ENCODE measurements around the gene TTYH3.

The TTYH3 gene

DNA sequence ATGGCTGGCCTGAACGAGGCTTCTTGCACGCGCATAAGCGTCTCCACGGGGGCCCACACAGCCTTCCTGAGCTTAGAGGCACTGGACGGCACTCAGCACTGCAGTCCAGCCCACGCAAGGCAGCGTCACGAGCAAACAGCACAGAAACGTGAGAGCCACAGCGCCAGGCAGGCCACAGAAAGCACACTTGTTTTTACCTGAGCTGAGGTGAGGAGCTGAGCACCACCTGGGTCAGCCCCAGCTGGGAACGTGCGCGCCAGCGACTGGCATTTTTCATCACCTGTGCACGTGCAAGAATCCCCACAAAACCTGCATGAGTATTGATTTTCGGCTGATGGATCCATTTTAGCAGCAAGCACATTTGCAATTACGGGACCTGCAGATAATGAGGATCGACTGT lies 46.3 kb upstream of the TTYH3 start:
- no CpG with 5 or more reads among the region's 19 CpGs for WGBS, 2 donors (ENCODE audit: extremely low coverage in 2 of 2, insufficient read length in 2 of 2, insufficient replicate concordance in 1 of 2)
- Histone ChIP-seq H2AFZ (ENCODE audit: low read length) (no peak overlapping the region), H2BK5ac (ENCODE audit: low read length) (peak overlapping the region; percentile 14)

DNA sequence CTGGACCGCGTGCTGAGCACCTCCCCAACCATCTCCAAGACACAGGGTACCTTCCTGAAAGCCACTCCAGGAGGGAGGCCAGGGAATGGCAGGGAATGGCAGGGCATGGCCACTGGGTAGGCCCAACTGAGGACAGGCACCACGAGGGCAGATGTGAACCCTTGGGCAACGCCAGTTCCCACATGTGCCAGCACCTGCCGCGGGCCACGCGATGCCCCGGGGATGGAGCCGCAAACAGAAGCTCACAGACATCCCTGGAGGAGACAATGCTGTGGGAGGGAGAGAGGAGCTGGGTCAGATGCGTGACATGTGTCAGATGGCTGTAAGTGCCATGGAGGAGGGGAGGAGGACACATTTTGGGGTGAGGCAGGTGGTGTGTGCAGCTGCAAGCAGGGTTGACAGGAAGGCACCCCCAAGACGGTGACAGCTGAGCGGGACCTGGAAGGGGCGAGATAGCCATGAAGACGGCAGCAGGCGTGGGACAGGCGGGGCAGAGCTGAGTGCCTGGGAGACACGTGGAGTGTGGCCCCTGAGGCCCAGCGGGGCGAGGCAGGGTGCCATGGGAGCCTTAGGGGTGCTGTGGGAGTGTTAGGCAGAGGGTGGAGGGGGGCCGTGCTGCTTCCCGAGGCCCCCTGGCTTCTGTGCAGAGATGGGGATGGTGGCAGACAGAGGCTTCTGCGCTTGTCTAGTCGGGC lies 45.3 kb upstream of the TTYH3 start:
- no peak overlapping the region for H2BK15ac ChIP-seq (ENCODE audit: low read length)
- no peak overlapping the region for H2BK5ac ChIP-seq (ENCODE audit: low read length)
- no peak overlapping the region for H3K4me2 ChIP-seq (ENCODE audit: insufficient read depth, low read length, poor library complexity, severe bottlenecking)
- H3K4ac ChIP-seq (ENCODE audit: low read length), result no peak overlapping the region
- H2AFZ ChIP-seq (ENCODE audit: low read length), result no peak overlapping the region
- H3K36me3 ChIP-seq (replicated peaks in 1 of 2; ENCODE audit: control insufficient read depth in 2 of 2, insufficient read depth in 2 of 2, low read length in 2 of 2), result peaks cover 3 to 32% of the 10 kb centered on the region in 2 donors
- peak overlapping the region; percentile 80 for H3K18ac ChIP-seq (ENCODE audit: low read length)
- H3K27ac ChIP-seq (replicated peaks; ENCODE audit: low read length), result no peak overlapping the region
- no CpG with 5 or more reads among the region's 24 CpGs for WGBS, 2 donors (ENCODE audit: extremely low coverage in 2 of 2, insufficient read length in 2 of 2, insufficient replicate concordance in 1 of 2)
- H3K23ac ChIP-seq (ENCODE audit: low read depth, low read length, poor library complexity), result peak overlapping the region; percentile 50
- DNase-seq (ENCODE audit: low spot score), result no peak
- H3K9ac ChIP-seq (ENCODE audit: low read depth, low read length, poor library complexity), result no peak overlapping the region
- peaks cover 0 to 4% of the 10 kb centered on the region in 2 donors for H3K4me1 ChIP-seq (ENCODE audit: control insufficient read depth in 2 of 2, insufficient read depth in 1 of 2, low read depth in 1 of 2, low read length in 2 of 2)
- H3K27me3 ChIP-seq (ENCODE audit: control insufficient read depth in 3 of 3, insufficient read depth in 3 of 3, low read depth in 1 of 3, low read length in 3 of 3), result no peaks in the 10 kb centered on the region
- H3K4me3 ChIP-seq (ENCODE audit: low read length in 2 of 2), result no peak overlapping the region
- no peaks in the 10 kb centered on the region for H3K79me1 ChIP-seq (ENCODE audit: low read depth, low read length)
- no peak overlapping the region for H2BK12ac ChIP-seq (ENCODE audit: low read length)
- H2AK5ac ChIP-seq (ENCODE audit: low read depth, low read length), result peak overlapping the region; percentile 56
- H4K8ac ChIP-seq (ENCODE audit: low read depth, low read length), result no peak overlapping the region
- H3K9me3 ChIP-seq (replicated peaks in 1 of 2; ENCODE audit: control insufficient read depth in 2 of 2, insufficient read depth in 1 of 2, low read depth in 1 of 2, low read length in 2 of 2), result no peaks in the 10 kb centered on the region
- H4K91ac ChIP-seq (ENCODE audit: low read depth, low read length, poor library complexity), result no peak overlapping the region
- H2BK120ac ChIP-seq (ENCODE audit: low read depth, low read length), result peak overlapping the region; percentile 2
- peak overlapping the region; percentile 75 for H3K14ac ChIP-seq (ENCODE audit: low read length)

More for the DNA sequence above, 46.3 kb upstream of the TTYH3 start:
- Histone ChIP-seq H2BK15ac (ENCODE audit: low read length) (no peak overlapping the region), H4K8ac (ENCODE audit: low read depth, low read length) (no peak overlapping the region), H3K23ac (ENCODE audit: low read depth, low read length, poor library complexity) (peak overlapping the region; percentile 92), H3K9me3 (replicated peaks in 1 of 2; ENCODE audit: control insufficient read depth in 2 of 2, insufficient read depth in 1 of 2, low read depth in 1 of 2, low read length in 2 of 2) (no peaks in the 10 kb centered on the region), H3K14ac (ENCODE audit: low read length) (no peak overlapping the region), H4K91ac (ENCODE audit: low read depth, low read length, poor library complexity) (no peak overlapping the region), H2AK5ac (ENCODE audit: low read depth, low read length) (no peak overlapping the region), H3K9ac (ENCODE audit: low read depth, low read length, poor library complexity) (peak overlapping the region; percentile 13), H3K4ac (ENCODE audit: low read length) (no peak overlapping the region), H3K27ac (replicated peaks; ENCODE audit: low read length) (no peak overlapping the region), H3K36me3 (replicated peaks in 1 of 2; ENCODE audit: control insufficient read depth in 2 of 2, insufficient read depth in 2 of 2, low read length in 2 of 2) (peaks cover 3 to 23% of the 10 kb centered on the region in 2 donors), H2BK12ac (ENCODE audit: low read length) (no peak overlapping the region), H3K4me3 (ENCODE audit: low read length in 2 of 2) (no peak overlapping the region), H3K4me2 (ENCODE audit: insufficient read depth, low read length, poor library complexity, severe bottlenecking) (no peak overlapping the region), H3K27me3 (ENCODE audit: control insufficient read depth in 3 of 3, insufficient read depth in 3 of 3, low read depth in 1 of 3, low read length in 3 of 3) (no peaks in the 10 kb centered on the region), H3K79me1 (ENCODE audit: low read depth, low read length) (no peaks in the 10 kb centered on the region), H3K18ac (ENCODE audit: low read length) (peak overlapping the region; percentile 67), H3K4me1 (ENCODE audit: control insufficient read depth in 2 of 2, insufficient read depth in 1 of 2, low read depth in 1 of 2, low read length in 2 of 2) (peaks cover 0 to 4% of the 10 kb centered on the region in 2 donors), H2BK120ac (ENCODE audit: low read depth, low read length) (no peak overlapping the region)
- DNase-seq (ENCODE audit: low spot score), result no peak

DNA sequence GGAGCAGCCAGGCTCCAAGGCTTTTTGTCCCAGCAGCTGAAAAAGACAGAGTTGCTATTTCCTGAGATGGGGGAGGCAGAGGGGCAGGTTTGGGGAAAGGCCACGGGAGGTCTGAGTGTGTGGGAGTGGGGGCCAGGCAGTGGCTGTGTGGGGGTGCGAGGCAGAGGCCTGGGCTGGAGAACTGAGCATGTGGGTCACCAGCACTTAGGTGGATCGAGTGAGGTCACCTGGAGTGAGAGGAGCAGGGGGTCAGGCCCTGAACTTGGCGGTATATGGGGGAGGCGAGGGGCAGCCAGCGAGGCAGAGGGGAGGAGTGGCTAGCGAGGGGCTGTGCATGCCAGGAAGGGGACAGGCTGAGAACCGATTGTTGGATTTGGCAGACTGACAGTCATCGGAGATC lies 44.7 kb upstream of the TTYH3 start:
- no peaks in the 10 kb centered on the region for H3K9me3 ChIP-seq (replicated peaks in 1 of 2; ENCODE audit: control insufficient read depth in 2 of 2, insufficient read depth in 1 of 2, low read depth in 1 of 2, low read length in 2 of 2)
- H4K8ac ChIP-seq (ENCODE audit: low read depth, low read length), result no peak overlapping the region
- H3K27ac ChIP-seq (replicated peaks; ENCODE audit: low read length), result no peak overlapping the region
- peak overlapping the region; percentile 21 for H3K14ac ChIP-seq (ENCODE audit: low read length)
- H3K9ac ChIP-seq (ENCODE audit: low read depth, low read length, poor library complexity), result peak overlapping the region; percentile 44
- H2BK15ac ChIP-seq (ENCODE audit: low read length), result no peak overlapping the region
- peak overlapping the region; percentile 11 for H3K4me2 ChIP-seq (ENCODE audit: insufficient read depth, low read length, poor library complexity, severe bottlenecking)
- H3K18ac ChIP-seq (ENCODE audit: low read length), result peak overlapping the region; percentile 80
- WGBS, 2 donors (ENCODE audit: extremely low coverage in 2 of 2, insufficient read length in 2 of 2, insufficient replicate concordance in 1 of 2), result no CpG with 5 or more reads among the region's 9 CpGs
- H3K4me1 ChIP-seq (ENCODE audit: control insufficient read depth in 2 of 2, insufficient read depth in 1 of 2, low read depth in 1 of 2, low read length in 2 of 2), result peaks cover 0 to 4% of the 10 kb centered on the region in 2 donors
- H3K4ac ChIP-seq (ENCODE audit: low read length), result no peak overlapping the region
- no peaks in the 10 kb centered on the region for H3K79me1 ChIP-seq (ENCODE audit: low read depth, low read length)
- peak overlapping the region; percentile 53 for H2BK5ac ChIP-seq (ENCODE audit: low read length)
- no peak overlapping the region for H2AFZ ChIP-seq (ENCODE audit: low read length)
- no peaks in the 10 kb centered on the region for H3K27me3 ChIP-seq (ENCODE audit: control insufficient read depth in 3 of 3, insufficient read depth in 3 of 3, low read depth in 1 of 3, low read length in 3 of 3)
- no peak overlapping the region for H3K4me3 ChIP-seq (ENCODE audit: low read length in 2 of 2)
- no peak for DNase-seq (ENCODE audit: low spot score)
- H3K36me3 ChIP-seq (replicated peaks in 1 of 2; ENCODE audit: control insufficient read depth in 2 of 2, insufficient read depth in 2 of 2, low read length in 2 of 2), result peaks cover 3 to 35% of the 10 kb centered on the region in 2 donors
- no peak overlapping the region for H2BK12ac ChIP-seq (ENCODE audit: low read length)
- no peak overlapping the region for H2BK120ac ChIP-seq (ENCODE audit: low read depth, low read length)
- H2AK5ac ChIP-seq (ENCODE audit: low read depth, low read length), result no peak overlapping the region
- H4K91ac ChIP-seq (ENCODE audit: low read depth, low read length, poor library complexity), result no peak overlapping the region
- peak overlapping the region; percentile 50 for H3K23ac ChIP-seq (ENCODE audit: low read depth, low read length, poor library complexity)

DNA sequence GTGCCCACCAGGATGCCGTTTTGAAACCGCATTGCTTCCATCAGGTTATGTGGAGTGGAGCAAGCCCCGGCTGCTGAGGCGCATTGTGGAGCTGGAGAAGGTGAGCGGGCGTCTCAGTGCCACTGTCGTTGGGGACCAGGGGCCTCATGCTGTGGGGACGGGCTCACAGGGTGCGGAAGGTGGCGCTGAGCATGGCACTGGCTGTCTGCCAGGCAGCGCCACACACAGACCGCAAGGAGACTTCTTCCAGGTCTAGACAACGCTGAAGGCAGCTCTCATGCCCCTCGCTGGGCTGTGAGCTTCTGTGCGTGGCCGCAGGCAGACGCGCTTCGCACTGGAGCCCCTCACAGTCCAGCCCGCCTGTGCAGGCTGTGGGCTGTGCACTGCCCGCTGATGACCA lies 44.0 kb upstream of the TTYH3 start:
- Histone ChIP-seq H3K4ac (ENCODE audit: low read length) (no peak overlapping the region), H2BK120ac (ENCODE audit: low read depth, low read length) (no peak overlapping the region), H3K14ac (ENCODE audit: low read length) (peak overlapping the region; percentile 11), H3K23ac (ENCODE audit: low read depth, low read length, poor library complexity) (no peak overlapping the region), H3K27ac (replicated peaks; ENCODE audit: low read length) (no peak overlapping the region), H2BK12ac (ENCODE audit: low read length) (peak overlapping the region; percentile 34), H2AK5ac (ENCODE audit: low read depth, low read length) (no peak overlapping the region), H4K91ac (ENCODE audit: low read depth, low read length, poor library complexity) (no peak overlapping the region), H3K27me3 (ENCODE audit: control insufficient read depth in 3 of 3, insufficient read depth in 3 of 3, low read depth in 1 of 3, low read length in 3 of 3) (no peaks in the 10 kb centered on the region), H3K4me2 (ENCODE audit: insufficient read depth, low read length, poor library complexity, severe bottlenecking) (no peak overlapping the region), H3K4me3 (ENCODE audit: low read length in 2 of 2) (no peak overlapping the region), H3K18ac (ENCODE audit: low read length) (peak overlapping the region; percentile 6), H2BK15ac (ENCODE audit: low read length) (no peak overlapping the region), H3K9ac (ENCODE audit: low read depth, low read length, poor library complexity) (no peak overlapping the region), H3K4me1 (ENCODE audit: control insufficient read depth in 2 of 2, insufficient read depth in 1 of 2, low read depth in 1 of 2, low read length in 2 of 2) (peaks cover 0 to 4% of the 10 kb centered on the region in 2 donors), H4K8ac (ENCODE audit: low read depth, low read length) (no peak overlapping the region), H2BK5ac (ENCODE audit: low read length) (no peak overlapping the region), H2AFZ (ENCODE audit: low read length) (no peak overlapping the region), H3K36me3 (replicated peaks in 1 of 2; ENCODE audit: control insufficient read depth in 2 of 2, insufficient read depth in 2 of 2, low read length in 2 of 2) (peaks cover 3 to 41% of the 10 kb centered on the region in 2 donors), H3K79me1 (ENCODE audit: low read depth, low read length) (no peaks in the 10 kb centered on the region), H3K9me3 (replicated peaks in 1 of 2; ENCODE audit: control insufficient read depth in 2 of 2, insufficient read depth in 1 of 2, low read depth in 1 of 2, low read length in 2 of 2) (no peaks in the 10 kb centered on the region)
- no peak for DNase-seq (ENCODE audit: low spot score)
- no CpG with 5 or more reads among the region's 21 CpGs for WGBS, 2 donors (ENCODE audit: extremely low coverage in 2 of 2, insufficient read length in 2 of 2, insufficient replicate concordance in 1 of 2)

Measured in neuronal stem cell (in vitro differentiated cells).